Activated naive CD4-positive, alpha-beta T cell treated with Interleukin-2 at 50 U/mL for 16 hours (primary cell): ENCODE measurements around the gene TANGO2.

ENCODE experiments used
- DNase-seq: peaks from one replicate; pipeline ENCODE4 v3.0.0-alpha.2; 2020

Gene TANGO2

DNA sequence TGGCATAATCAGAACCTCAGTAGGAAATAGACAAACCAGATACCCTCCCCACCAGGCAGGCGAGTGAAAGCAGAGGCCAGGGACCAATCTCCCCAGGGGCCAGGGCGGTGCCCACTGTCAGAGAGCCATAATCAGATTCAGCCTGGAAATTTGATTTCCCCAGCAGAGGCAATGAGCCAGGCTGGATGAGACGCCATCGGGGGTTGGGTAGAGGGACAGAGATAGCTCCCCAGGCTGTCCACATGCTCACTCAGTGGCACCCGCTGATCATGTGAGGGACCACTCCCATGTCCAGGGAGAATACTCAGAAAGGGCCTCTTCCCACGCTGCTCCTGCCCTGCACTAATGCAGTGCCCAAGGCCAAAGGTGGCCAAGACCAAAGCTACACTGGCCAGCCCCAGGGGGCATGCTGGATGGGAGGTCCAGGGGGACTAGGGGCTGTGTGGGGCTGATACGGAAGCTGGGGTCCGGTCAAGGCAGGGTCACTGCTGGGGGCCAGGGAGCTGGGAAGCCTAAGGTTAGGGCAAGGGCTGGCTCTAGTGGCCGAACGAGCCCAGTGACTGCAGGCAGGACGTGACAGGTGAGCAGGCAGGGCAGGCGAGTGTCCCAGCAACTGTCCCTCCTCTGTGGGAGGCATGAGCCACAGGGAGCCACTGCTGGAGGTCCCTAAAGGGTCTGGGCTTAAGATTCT, 24.1 kb upstream of the TANGO2 start:
- DNase-seq: no peak

DNA sequence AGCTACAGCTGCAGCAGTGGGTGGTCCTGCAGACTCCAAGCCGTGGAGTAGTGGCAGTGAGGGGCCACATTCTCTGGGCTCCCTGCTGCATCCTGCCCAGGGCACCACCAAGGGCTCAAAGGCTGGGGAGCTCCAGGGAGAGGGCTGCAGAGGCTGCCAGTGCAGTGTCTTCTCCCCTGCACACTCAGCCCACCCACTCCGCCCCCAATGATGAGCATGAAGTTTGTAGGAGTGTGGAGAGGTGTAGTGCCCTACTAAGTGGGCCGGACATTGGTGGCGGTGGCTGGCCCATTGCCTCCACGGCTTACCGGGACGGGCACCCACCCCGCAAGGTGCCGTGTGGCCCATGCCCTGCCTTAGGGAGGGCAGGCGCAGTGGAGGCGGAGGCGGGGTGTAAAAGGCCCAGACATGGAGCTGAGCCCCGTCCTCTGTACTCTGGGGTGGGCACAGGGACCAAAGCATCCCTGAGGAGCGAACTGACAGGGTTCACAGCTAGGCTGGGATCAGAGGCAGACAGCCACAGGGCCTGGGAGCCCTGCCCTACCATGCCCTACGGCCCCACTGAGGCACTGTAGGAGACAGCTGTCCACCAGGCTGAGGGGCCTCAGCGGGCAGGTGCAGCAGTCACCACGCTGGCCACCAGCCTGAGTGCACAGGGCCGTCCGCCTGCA, 23.2 kb upstream of the TANGO2 start:
- no peak for DNase-seq

DNA sequence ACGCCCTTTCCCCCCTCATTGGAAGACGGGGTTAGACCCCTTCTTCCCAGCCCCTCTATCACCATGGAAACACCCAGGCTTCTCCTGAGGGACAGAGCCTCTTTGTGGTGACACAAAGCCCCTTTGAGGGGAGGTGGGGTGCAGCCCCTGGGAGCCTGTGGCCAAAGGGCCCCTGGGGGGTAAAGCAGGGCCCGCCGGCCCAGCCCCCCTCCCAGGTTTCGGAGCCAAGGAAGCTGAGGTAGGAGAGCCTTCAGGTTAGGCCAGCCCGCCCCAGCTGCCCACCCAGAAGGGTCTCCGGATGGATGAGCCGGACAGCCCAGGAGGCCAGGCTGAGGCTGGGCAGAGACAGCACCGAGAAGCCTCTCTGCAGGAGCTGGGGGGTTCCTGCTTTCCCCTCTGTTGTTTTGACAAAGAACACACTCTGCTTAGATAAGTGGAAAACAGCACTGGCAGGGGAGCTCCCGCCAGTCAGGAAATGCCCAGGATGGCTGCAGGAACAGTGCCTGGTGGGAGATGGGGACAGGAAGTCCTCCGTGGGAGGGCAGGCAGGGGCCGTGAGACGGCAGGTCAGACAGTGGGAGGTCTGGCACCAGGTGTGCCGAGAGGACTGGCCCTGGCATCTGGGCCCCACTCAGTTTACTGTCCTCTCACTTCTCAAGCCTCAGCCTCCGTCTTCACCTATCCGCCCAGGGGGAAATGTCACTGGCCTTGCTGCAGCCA, 22.5 kb upstream of the TANGO2 start:
- no peak for DNase-seq

DNA sequence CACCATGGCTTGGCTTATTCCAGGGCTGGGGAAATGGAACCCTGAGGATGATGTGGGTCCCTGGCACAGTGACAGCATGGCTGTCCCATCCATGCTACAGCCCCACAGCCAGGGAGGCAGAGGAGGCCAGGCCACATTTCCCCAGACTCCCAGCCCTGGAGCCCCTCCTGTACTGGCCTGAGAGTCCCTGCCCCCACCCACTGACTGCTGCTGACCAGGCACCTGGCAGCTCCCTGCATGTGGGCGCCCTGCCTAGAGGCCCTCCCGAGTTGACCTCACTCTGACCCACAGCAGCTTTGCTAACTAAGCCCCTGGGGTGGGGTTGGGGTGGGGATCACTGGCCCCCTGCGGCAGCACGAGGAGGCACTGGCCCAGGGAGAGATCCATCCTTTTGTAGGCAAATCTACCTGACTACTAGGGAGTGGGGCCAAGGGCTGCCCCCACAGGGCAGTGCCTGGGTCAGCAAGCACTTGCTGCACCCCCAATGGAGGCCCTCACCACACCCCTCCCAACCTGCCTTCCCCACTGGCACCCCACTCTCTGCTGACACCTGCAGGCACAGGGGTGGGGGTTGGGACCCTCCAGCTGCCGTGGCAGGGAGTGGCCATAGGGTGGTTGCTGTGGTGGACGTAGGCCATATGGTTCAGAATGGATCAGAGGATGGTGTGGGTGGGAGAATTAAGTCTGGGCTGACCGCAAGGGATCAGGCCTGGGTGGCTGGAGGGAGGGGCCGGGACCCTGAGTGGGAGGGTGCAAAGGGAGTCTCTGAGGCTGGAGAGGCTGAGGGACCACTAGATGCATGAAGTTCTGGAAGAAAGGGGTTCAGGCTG, 21.7 kb upstream of the TANGO2 start:
- DNase-seq: no peak

DNA sequence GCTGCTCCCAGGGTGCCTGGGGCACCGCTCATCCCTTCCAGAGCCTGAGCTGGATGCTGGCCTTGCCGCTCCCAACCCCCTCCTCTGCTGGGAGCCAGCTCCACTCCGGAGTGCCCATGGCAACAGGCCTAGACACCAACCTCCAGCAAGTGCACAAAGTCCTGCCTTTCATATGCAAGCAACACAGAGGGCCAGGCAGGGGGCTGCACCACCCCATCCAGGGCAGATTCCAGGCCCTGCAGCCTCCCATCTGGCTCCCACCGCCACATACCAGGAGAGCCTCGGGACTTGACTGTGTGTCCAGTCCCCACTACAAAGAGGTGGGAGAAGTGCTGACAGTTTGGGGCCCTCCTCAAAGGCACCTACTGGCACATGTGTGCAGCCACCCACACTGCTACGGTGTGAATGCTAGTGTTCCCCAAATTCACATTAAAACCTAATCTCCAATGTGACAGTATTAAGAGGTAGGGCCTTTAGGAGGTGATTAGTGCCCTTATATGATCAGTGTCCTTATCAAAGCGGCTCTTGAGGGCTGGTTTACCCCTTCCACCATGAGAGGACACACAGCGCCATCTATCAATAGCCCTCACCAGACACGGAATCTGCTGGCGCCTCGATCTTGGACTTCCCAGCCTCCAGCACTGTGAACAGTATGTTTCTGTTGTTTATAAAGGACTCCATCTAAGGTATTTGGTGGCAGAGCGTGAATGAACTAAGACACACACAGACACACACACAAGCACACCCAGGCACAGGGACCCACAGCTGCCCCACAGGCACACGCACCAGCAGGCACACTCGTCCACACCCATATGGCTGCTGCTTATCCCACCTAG, 20.4 kb upstream of the TANGO2 start:
- no peak for DNase-seq

DNA sequence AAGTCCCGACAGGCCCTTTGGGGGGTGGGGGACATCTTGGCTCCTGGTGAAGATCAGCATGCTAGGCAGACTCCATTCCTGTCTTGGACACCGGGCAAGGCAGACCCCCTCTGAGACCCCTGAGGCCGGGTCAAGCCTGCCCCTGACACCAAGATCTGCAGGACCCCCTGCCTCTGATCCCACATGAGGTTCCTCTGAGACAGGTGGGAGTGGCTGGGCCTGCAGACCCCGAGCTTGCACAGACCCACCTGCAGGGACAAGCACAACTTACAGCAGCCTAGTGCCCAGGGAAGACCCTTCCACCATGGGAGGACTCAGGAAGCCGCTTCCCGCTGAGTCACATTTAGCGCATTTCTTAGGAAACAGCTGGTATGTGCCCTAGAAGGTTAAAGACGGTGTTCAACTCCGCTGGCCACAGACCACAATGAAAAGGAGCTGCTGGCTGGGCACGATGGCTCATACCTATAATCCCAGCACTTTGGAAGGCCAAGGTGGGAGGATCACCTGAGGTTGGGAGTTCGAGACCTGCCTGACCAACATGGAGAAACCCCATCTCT, 19.8 kb upstream of the TANGO2 start:
- DNase-seq: no peak

DNA sequence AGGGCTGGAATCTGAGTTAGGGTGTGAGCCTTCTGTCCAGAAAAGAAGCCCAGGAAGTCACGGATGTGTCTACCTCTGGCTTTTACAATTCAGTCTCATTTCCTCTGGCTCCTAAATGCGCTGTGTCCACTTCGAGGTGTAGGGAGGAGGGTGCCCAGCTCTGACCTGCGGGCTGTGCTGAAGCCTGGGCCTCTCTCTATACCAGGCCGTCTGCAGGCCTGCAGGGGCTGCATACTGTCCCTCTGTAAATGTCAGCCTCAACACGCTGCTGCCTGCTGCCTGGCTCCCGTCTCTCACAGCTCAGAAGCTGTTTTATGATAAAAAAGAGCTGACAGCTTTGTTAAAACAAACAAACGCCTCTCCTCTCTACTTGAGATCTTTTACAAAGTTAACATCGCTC, 18.8 kb upstream of the TANGO2 start:
- DNase-seq: no peak

DNA sequence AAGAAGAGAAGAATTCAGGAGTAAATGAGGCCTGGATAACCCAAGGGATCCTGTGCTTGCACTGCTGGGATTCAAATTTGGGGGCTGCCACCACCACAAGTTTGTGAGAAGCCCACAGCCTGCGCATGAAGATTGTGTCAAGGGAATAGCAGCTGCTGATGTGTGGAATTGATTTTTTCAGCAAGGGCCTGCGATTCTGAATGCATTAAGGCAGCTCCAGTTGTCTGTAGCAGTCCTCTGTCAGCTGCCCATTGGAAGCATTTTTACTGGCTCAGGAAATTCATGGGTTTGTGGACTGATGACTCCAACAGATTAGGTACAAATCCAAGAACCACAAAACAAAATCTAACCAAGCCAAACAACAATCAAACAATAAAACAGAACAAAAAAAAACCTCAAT, 18.3 kb upstream of the TANGO2 start:
- no peak for DNase-seq

DNA sequence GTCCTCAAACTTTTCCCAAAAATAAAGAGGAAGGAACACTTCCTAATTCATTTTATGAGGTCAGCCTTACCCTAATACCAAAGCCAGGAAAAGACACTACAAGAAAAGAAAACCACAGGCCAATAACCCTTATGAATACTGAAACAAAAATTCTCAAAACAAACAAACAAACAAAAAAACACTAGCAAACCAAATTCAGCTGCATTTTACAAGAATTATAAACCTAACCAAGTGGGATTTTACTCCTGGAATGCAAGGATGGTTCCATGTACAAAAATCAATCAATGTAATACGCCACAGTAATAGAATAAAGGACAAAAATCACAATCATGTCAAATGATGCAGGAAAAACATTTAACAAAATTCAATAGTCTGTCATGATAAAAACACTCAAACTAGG, 17.6 kb upstream of the TANGO2 start:
- no peak for DNase-seq

DNA sequence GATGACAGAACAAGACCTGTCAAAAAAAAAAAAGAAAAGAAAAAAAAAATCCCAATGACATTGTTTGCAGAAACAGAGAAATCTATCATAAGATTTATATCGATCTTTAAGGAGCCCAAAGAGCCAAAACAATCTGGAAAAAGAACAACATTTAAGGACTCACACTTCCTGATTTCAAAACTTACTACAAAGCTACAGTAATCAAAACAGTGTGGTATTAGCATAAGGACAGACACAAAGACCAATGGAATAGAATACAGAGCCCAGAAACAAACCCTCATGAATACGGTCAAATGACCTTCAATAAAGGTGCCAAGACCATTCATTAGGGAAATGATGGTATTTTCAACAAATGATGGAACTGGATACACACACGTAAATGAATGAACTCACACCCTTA, 16.4 kb upstream of the TANGO2 start:
- DNase-seq: no peak

DNA sequence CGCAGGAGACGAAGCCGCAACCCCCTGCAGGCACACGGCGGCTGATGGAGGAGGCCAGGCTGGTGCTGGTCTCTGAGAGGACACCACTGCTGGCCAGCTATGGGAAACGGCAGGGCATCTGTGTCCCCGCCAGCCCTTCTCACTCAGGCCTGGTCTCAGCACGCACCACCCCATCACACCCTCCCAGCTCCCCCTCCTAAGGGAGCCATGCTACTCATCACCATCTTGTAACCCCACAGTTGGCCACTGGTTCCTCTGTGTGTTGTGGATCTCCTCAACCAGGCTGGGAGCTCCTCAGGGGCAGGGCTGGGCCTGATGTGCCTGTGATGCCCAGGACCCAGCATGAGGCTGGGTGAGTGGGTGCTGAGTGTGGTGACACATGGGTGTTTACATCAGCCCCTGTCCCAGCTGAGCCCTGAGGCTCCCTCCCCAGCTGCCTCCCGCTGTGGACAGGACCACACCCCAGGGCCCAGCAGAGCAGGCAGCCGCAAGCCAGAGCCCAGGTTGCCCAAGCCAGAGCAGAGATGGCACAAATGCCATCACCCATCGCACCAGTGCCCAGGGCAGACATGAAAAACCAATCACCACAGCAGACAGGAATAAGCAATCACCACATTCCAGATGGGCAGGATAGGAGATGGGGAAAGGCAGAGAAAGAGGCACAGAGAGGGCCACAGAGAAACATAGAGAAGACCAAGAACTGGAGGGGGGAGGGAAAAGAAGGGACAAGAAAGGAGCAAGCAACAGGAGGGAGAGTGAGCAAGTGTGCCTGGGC, 12.5 kb upstream of the TANGO2 start:
- DNase-seq: no peak

DNA sequence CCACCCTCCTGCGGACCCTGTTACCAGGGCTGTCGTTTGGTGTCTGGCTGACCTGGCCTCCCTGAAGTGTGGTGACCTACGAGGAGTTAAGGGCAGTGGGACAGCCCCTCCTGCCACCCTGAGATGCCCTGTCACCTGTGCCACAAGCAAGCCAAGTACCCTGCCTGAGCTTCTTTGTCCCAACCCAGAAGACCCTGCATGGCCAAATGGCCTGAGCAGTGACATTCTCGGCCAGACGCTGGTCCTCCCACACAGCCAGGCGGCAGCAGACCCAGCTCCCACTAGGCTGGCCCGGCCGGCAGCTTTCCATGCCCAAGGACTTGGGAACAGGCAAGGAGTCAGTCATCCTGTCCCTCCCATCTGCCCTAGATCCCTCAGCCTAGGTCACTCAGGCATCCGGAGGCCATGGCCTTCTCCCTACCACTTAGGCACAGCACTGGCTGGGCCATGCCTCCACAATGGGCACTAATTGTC, 11.9 kb upstream of the TANGO2 start:
- DNase-seq: no peak

DNA sequence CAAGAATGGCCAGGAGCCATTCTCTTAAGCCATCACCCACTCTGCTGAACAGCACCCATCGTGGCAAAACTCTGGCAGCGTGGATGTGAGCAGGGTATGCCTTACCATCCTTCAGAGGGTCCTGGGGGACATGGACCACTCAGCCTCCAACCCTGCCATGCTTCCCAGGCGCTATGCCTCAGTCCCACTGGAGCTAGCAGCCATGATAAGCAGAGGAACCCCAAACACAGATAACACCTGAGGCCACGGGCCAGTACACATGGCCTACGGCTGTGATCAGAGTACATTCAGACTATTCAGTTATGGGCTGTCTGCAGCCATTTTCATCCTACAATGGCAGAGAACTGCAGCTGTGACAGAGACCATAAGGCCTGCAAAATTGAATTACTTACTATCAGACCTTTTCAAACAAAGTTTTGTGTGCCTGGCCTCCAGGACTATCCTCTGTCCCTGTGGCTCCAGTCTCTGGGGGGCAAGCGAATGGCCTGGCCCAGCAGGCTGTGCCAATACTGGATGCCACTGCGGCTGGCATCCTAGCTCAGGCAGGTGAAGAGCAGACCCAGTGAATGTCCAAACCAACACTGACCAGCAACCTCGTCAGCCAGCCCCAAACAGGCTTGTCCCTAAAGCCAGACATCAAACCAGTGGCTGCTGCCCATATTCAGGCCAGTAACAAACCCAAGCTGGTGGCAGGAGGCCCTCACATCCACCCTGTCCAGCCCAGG, 11.2 kb upstream of the TANGO2 start:
- no peak for DNase-seq

DNA sequence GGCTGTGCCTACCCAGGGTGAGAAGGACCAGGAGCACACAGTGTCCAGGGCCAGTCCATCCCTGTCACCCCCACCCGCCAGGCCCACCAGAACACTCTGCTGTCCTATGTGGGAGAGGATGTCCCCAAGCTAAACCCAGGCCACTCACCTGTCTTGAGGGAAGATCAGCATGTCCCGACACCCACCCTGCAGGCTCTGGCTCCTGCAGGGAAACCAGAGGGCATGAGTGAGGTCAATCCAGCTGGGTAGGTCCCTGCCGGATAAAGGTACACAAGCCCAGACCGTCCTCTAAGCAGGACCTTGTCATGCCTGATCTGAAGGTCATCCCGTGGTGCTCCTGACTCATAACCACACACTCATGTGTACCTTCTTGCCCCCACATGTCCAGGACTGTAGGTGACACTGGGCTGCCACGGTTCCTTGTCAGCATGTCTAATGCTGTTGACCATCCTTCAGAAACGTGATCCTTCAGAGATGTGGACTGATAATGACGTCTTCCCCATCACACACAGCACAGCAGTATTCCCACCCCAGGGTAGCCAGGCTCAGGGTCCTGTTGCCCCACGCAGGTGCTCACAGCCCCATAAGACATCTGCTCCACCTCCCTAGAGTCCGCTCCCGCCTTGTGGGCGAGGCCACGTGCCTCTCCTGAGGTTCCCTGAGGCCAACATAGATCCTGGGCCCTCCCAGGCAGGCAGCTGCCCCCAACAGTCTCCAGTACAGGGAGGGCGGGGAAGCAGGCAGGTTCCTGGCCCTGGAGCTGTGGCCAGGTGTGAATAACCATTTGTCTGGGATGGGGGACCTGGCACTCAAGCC, 10.4 kb upstream of the TANGO2 start:
- DNase-seq: no peak

DNA sequence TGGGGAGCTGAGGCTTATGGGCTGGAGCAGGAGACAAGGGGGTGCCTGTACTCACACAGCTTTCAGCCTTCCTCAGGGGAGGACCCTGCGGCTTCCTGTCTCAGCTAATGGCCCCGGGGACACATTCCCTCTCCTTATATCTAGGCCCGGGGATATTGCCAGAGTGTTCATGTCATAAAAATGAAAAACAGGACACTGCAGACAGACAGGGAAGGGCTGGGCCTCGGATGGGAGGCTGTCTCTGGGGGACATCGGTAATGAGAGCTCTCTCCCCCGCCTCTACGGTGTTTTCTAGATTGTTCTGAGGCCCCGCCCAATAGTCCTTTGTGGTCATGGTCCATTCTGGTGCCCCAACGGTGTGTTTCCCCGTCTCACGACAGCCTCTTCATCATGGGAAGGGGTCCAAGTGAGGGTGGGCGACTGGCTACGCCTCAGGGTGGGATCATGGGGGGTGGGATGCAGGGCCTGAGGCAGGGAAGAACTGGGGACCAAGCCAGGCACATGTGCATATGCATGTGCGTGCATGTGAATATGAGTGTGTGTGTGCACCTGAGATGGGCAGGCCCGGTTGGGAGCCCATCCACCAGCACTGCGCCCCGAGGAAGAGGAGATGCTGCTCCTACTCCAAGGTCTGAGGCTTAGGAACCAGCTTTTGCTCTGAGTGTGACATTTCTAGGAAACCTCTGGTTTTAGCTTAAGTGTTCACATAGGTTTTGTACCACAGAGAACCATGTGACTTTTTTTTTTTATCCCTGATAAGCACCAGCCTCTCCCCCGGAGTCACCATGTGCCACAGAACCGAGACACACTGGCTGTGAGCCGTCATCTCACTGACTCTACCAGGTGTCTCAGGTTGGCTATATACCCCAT, 9.6 kb upstream of the TANGO2 start:
- no peak for DNase-seq

DNA sequence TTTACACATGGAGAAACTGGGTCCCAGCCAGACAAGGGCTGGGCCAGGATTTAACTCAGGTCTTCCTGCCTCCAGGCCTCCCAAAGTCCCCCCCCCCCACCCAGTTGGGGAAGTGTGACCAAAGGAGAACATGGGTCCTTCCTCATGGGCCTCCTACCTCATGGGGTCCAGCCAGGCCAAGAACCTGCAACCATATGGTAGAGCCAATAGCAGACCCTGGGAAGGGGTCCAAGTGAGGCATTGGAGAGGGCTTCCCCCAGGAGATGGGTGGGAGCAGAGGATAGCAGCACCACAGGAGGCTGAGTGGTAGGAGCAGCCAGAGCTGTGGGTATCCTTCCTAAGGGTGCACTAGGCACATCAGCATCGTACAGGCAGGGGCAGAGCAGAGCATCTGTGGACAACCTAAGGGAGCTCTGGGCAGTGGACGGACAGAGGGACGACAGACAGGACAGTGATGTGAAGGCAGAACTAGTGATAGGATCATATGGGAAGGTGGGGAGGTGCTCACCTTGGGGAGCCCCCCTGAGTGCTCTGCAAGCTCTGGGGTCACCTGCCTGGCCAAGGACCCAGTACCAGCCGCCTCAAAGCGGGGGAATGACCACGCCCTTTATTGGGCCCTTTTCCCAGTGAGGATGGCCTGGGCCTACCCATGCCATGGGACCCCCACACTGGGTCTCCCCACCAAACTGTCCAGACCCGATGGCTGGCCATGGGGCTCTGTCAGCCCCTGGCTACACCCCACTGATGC, 8.7 kb upstream of the TANGO2 start:
- no peak for DNase-seq

DNA sequence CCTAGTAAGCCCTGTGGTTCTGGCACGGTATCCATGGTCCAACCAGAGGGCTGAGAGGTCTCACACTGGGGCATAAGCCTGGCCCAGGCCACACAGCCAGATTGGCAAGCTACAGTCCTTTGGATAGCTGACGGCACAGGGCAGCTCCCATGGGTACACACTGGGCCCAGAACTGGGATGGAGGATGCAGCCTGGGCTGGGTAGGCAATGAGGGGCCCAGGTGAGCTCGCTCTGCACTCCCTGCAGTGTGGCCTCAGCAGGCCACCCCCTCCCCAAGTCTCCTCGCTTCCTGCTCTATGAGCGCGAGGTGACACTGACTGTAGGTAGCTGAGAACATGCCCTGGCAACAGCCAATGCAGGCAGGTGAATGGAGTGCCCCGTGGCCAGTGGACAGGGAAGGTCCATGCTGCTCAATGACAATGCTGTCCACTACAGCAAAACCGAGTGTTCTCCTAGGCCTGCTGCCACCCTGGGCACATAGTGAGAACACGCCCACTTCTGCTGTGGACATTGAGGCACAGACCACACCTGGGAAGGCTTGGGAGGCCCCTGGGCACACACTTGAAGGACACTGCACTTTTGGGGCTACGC, 8.1 kb upstream of the TANGO2 start:
- no peak for DNase-seq
